HepG2 (cell line): Measurements from ENCODE around the gene LHPP. TPM values are rescaled to one million over a fixed set of nuclear protein-coding genes. Genes with fewer than 3 reads are reported as not detected.

ENCODE experiments used
- ATAC-seq: fragments of 200-7000 bp; cut with Tn5 transposase; 3 replicates; pipeline ENCODE4 v1.9.1; 2020; ENCODE audit warnings: mild to moderate bottlenecking, moderate library complexity
- BruUV-seq: library from RNA; stranded (reverse); fragments of 400-500 nt; replicated peaks from 2 replicates; lab custom pipeline; 2021; lab: Mats Ljungman, UMichigan
- CTCF ChIA-PET: fragments of 300-600 bp; formaldehyde crosslinking; extraction: SDS; loops from one replicate; lab custom pipeline; 2021; ENCODE audit warnings: low total read pairs, inconsistent platforms, low intra/inter-chr PET ratio; lab: Yijun Ruan, JAX
- POLR2A ChIA-PET: fragments of 350-600 bp; sonication (Branson Sonifier 250); formaldehyde crosslinking; loops from one replicate; lab custom pipeline; 2020; ENCODE audit warnings: antibody characterized with exemption, inconsistent platforms; lab: Yijun Ruan, JAX
- DNase-seq: peaks from one replicate; pipeline ENCODE4 v3.0.0-alpha.2; 2015; ENCODE audit warnings: low spot score
- FAIRE-seq: peaks from 3 replicates; lab custom pipeline; 2011; peaks lifted over from hg19 to GRCh38; lab: Jason Lieb, UNC
- H2AFZ ChIP-seq: one replicate; pipeline ENCODE4 v1.6.1; 2011; ENCODE audit warnings: low read length, inconsistent platforms
- H3K27ac ChIP-seq: fragments of 300-600 bp; 3 replicates; pipeline ENCODE4 v1.8.0; 2011; ENCODE audit warnings: mixed run types, mild to moderate bottlenecking, mixed read lengths, low read length, inconsistent platforms; ENCODE audit not compliant: insufficient read depth; ENCODE audit errors: extremely low read length
- H3K27me3 ChIP-seq, 2 experiments: fragments of 200-600 bp in 1 of 2; 2 replicates in 1 of 2; 3 replicates in 1 of 2; pipeline versions ENCODE4 v1.6.0 to v1.8.0; 2011; ENCODE audit warnings: low read length in 2 of 2, mild to moderate bottlenecking in 2 of 2, moderate library complexity in 2 of 2, inconsistent platforms in 1 of 2; ENCODE audit not compliant: insufficient read depth in 2 of 2, control insufficient read depth in 1 of 2
- H3K36me3 ChIP-seq, 2 experiments: fragments of 200-600 bp in 1 of 2; replicated peaks in 1 of 2; 2 replicates in 1 of 2; 3 replicates in 1 of 2; pipeline versions ENCODE4 v1.5.1 to v1.8.0; 2011; ENCODE audit warnings: low read length in 2 of 2, inconsistent platforms in 1 of 2; ENCODE audit not compliant: insufficient read depth in 2 of 2, control insufficient read depth in 1 of 2
- H3K4me1 ChIP-seq: 2 replicates; pipeline ENCODE4 v1.5.1; 2012; ENCODE audit warnings: low read length, inconsistent platforms; ENCODE audit not compliant: insufficient read depth
- H3K4me2 ChIP-seq: 2 replicates; pipeline ENCODE4 v1.6.0; 2011; ENCODE audit warnings: low read depth, low read length, inconsistent platforms
- H3K4me3 ChIP-seq, 3 experiments: fragments of 200-600 bp in 1 of 3; sonication (generic), shearing (Covaris generic) in 1 of 3; replicated peaks in 1 of 3; 2 replicates each; pipeline ENCODE4 v1.5.1; 2011 to 2016; ENCODE audit warnings: low read length in 3 of 3, inconsistent platforms in 2 of 3, low read depth in 2 of 3, mild to moderate bottlenecking in 2 of 3, control low read depth in 1 of 3, mixed read lengths in 1 of 3; ENCODE audit not compliant: insufficient read depth in 1 of 3
- H3K79me2 ChIP-seq: one replicate; pipeline ENCODE4 v1.6.1; 2011; ENCODE audit warnings: low read length, inconsistent platforms; ENCODE audit not compliant: insufficient read depth
- H3K9ac ChIP-seq: 2 replicates; pipeline ENCODE4 v1.6.0; 2011; ENCODE audit warnings: mild to moderate bottlenecking, low read depth, low read length, inconsistent platforms; ENCODE audit not compliant: insufficient read depth
- H3K9me3 ChIP-seq: 2 replicates; pipeline ENCODE4 v1.5.1; 2012; ENCODE audit warnings: mild to moderate bottlenecking, low read length
- H4K20me1 ChIP-seq: 2 replicates; pipeline ENCODE4 v1.6.0; 2011; ENCODE audit warnings: inconsistent platforms, mild to moderate bottlenecking, low read length, moderate library complexity; ENCODE audit not compliant: insufficient read depth
- ARHGAP35 ChIP-seq: sonication (generic); formaldehyde crosslinking; IDR thresholded peaks from 2 replicates; pipeline ENCODE4 v1.9.0; 2022; ENCODE audit warnings: mild to moderate bottlenecking, inconsistent platforms, moderate library complexity, missing genetic modification reagents, borderline replicate concordance
- CERS6 ChIP-seq: sonication (generic); formaldehyde crosslinking; IDR thresholded peaks from 2 replicates; pipeline ENCODE4 v1.5.0; 2020; ENCODE audit warnings: missing genetic modification reagents
- DMTF1 ChIP-seq: sonication (generic); formaldehyde crosslinking; IDR thresholded peaks from 2 replicates; pipeline ENCODE4 v1.4.0; 2020; ENCODE audit warnings: mild to moderate bottlenecking, missing genetic modification reagents
- KLF12 ChIP-seq: sonication (generic); formaldehyde crosslinking; IDR thresholded peaks from 2 replicates; pipeline ENCODE4 v1.4.0; 2020; ENCODE audit warnings: missing genetic modification reagents, borderline replicate concordance
- SALL2 ChIP-seq: sonication (generic); formaldehyde crosslinking; IDR thresholded peaks from 2 replicates; pipeline ENCODE4 v1.8.1; 2023; ENCODE audit warnings: mild to moderate bottlenecking, missing genetic modification reagents, inconsistent platforms
- ZNF180 ChIP-seq: sonication (generic); formaldehyde crosslinking; IDR thresholded peaks from 2 replicates; pipeline ENCODE4 v1.4.0; 2020; ENCODE audit warnings: low read depth, missing genetic modification reagents, borderline replicate concordance
- ZNF441 ChIP-seq: sonication (generic); formaldehyde crosslinking; IDR thresholded peaks from 2 replicates; pipeline ENCODE4 v1.7.0; 2021; ENCODE audit warnings: missing genetic modification reagents, borderline replicate concordance
- ZNF446 ChIP-seq: sonication (generic); formaldehyde crosslinking; IDR thresholded peaks from 2 replicates; pipeline ENCODE4 v1.5.0; 2020; ENCODE audit warnings: mild to moderate bottlenecking, missing genetic modification reagents
- ZNF547 ChIP-seq: sonication (generic); formaldehyde crosslinking; IDR thresholded peaks from 2 replicates; pipeline ENCODE4 v1.5.1; 2020; ENCODE audit warnings: mild to moderate bottlenecking, missing genetic modification reagents
- ZNF605 ChIP-seq: sonication (generic); formaldehyde crosslinking; IDR thresholded peaks from 2 replicates; pipeline ENCODE4 v1.8.0; 2022; ENCODE audit warnings: mild to moderate bottlenecking, missing genetic modification reagents
- WGBS: methylation state at CpG from one replicate; pipeline ENCODE4 v1.1.6; 2017; ENCODE audit warnings: low lambda C conversion rate; 5-methylcytosine and 5-hydroxymethylcytosine counted together
- in situ Hi-C: cut with HindIII; loops from 2 replicates; pipeline ENCODE4 v1.10.0; 2017; ENCODE audit warnings: low pct_unique_long_range_greater_than_20kb; ENCODE audit not compliant: extremely low pct_ligation_motif_present
- intact Hi-C: fragments of 100-400 bp; cut with micrococcal nuclease; formaldehyde crosslinking; loops from one replicate; pipeline ENCODE4 v1.10.0; 2022; ENCODE audit not compliant: unreplicated experiment
- polyA plus RNA-seq, 8 experiments: library from polyadenylated mRNA; depleted of rRNA in 3 of 8; stranded (reverse) in 7 of 8; unstranded in 1 of 8; fragments of >200 nt; fragmentation: Illumina TruSeq in 4 of 8; extraction: Trizol in 4 of 8; gene quantifications; 2 replicates each; pipeline versions ENCODE4 v1.2.1 to v1.2.3, GENCODE V29; 2011 to 2016; ENCODE audit warnings: low read depth in 4 of 8, missing spikeins in 1 of 8, mixed read lengths in 1 of 8; ENCODE audit not compliant: insufficient read depth in 1 of 8
- total RNA-seq, 5 experiments: library from RNA; depleted of rRNA; stranded (reverse); fragments of >200 nt; fragmentation: Illumina TruSeq; extraction: Trizol; gene quantifications; 2 replicates each; pipeline ENCODE4 v1.2.3, GENCODE V29; 2016; ENCODE audit warnings: low read depth in 1 of 5
- TF ChIP-seq, protein P1 (sequence below): sonication (generic); formaldehyde crosslinking; IDR thresholded peaks from 2 replicates; pipeline ENCODE4 v1.4.0; 2020; ENCODE audit warnings: missing genetic modification reagents
- TF ChIP-seq, protein P2 (sequence below): sonication (generic); formaldehyde crosslinking; IDR thresholded peaks from 2 replicates; pipeline ENCODE4 v1.9.0; 2021; ENCODE audit warnings: missing genetic modification reagents, borderline replicate concordance
- TF ChIP-seq, protein P3 (sequence below): sonication (generic); formaldehyde crosslinking; IDR thresholded peaks from 2 replicates; pipeline ENCODE4 v1.4.0; 2020; ENCODE audit warnings: low read depth, mild to moderate bottlenecking, missing genetic modification reagents

LHPP gene
- total and polyA plus RNA-seq, 2 of the 13 experiments (the other 11 are each of a cell fraction or from before 2014, with no cell fraction given), result 5.2 to 13.1 TPM

DNA sequence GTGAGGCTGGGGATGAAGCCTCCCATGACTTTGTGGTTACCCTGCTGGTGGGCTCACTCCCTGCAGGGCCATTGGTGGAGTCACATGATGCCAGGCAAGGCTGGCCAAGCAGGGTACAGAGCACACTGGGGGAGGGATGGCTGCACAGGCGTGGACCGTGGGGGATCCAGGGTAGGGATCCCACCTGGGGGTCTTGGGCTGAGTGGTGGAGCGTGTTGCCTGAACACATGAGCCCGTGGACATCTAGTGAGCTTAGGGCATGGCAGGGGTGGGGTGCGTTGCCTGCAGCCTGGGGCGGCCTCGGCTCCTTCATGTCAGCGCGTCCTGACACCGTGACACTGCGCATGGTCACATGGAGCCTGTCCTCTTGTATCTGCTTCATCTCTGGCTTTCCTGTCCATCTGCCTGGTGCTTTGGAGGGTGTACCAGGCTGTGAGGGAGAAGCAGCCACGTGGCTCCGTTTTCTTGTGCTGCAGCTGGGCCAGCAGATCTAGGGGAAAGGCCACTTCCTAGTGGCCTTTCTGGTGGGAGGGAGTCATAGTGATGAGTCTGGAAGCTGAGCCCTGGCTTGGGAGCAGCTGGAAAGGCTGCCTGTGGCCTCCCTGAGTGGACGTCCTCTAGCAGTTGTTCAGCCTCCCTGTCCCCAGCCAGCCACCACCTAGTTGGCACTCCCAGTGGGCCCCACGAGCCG is 96.2 kb downstream of the LHPP start:
- no peak overlapping the region for H3K4me2 ChIP-seq
- TF ChIP-seq, protein P1, sequence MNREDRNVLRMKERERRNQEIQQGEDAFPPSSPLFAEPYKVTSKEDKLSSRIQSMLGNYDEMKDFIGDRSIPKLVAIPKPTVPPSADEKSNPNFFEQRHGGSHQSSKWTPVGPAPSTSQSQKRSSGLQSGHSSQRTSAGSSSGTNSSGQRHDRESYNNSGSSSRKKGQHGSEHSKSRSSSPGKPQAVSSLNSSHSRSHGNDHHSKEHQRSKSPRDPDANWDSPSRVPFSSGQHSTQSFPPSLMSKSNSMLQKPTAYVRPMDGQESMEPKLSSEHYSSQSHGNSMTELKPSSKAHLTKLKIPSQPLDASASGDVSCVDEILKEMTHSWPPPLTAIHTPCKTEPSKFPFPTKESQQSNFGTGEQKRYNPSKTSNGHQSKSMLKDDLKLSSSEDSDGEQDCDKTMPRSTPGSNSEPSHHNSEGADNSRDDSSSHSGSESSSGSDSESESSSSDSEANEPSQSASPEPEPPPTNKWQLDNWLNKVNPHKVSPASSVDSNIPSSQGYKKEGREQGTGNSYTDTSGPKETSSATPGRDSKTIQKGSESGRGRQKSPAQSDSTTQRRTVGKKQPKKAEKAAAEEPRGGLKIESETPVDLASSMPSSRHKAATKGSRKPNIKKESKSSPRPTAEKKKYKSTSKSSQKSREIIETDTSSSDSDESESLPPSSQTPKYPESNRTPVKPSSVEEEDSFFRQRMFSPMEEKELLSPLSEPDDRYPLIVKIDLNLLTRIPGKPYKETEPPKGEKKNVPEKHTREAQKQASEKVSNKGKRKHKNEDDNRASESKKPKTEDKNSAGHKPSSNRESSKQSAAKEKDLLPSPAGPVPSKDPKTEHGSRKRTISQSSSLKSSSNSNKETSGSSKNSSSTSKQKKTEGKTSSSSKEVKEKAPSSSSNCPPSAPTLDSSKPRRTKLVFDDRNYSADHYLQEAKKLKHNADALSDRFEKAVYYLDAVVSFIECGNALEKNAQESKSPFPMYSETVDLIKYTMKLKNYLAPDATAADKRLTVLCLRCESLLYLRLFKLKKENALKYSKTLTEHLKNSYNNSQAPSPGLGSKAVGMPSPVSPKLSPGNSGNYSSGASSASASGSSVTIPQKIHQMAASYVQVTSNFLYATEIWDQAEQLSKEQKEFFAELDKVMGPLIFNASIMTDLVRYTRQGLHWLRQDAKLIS, result no peak
- TF ChIP-seq ZNF547 (CRISPR knock-in tag) (no peak), CERS6 (CRISPR knock-in tag) (no peak), SALL2 (CRISPR knock-in tag) (no peak), ZNF180 (CRISPR knock-in tag) (no peak), KLF12 (CRISPR knock-in tag) (no peak), ZNF446 (CRISPR knock-in tag) (no peak), ZNF441 (CRISPR knock-in tag) (no peak), ZNF605 (CRISPR knock-in tag) (no peak), ARHGAP35 (CRISPR knock-in tag) (no peak), DMTF1 (CRISPR knock-in tag) (no peak)
- TF ChIP-seq, protein P2, sequence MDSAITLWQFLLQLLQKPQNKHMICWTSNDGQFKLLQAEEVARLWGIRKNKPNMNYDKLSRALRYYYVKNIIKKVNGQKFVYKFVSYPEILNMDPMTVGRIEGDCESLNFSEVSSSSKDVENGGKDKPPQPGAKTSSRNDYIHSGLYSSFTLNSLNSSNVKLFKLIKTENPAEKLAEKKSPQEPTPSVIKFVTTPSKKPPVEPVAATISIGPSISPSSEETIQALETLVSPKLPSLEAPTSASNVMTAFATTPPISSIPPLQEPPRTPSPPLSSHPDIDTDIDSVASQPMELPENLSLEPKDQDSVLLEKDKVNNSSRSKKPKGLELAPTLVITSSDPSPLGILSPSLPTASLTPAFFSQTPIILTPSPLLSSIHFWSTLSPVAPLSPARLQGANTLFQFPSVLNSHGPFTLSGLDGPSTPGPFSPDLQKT (CRISPR knock-in tag), result no peak
- TF ChIP-seq, protein P3, sequence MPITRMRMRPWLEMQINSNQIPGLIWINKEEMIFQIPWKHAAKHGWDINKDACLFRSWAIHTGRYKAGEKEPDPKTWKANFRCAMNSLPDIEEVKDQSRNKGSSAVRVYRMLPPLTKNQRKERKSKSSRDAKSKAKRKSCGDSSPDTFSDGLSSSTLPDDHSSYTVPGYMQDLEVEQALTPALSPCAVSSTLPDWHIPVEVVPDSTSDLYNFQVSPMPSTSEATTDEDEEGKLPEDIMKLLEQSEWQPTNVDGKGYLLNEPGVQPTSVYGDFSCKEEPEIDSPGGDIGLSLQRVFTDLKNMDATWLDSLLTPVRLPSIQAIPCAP (CRISPR knock-in tag), result no peak
- DNase-seq (no peak), ATAC-seq (no peak), FAIRE-seq (no peak)
- ChIA-PET POLR2A (no interaction called here), CTCF (no interaction called here)
- BruUV-seq, result no TSS peak
- no peak overlapping the region for H3K27ac ChIP-seq
- no peaks in the 10 kb centered on the region for H3K9me3 ChIP-seq
- H3K9ac ChIP-seq, result no peak overlapping the region
- no peaks in the 10 kb centered on the region for H3K79me2 ChIP-seq
- H2AFZ ChIP-seq, result no peak overlapping the region
- no peak overlapping the region for H3K4me3 ChIP-seq
- no peaks in the 10 kb centered on the region for H4K20me1 ChIP-seq
- H3K4me1 ChIP-seq, result peaks cover 22% of the 10 kb centered on the region
- H3K27me3 ChIP-seq, result no peaks in the 10 kb centered on the region
- intact Hi-C loops, result no loop called here
- in situ Hi-C loops, result no loop called here
- H3K36me3 ChIP-seq, result no peaks in the 10 kb centered on the region
- 70% methylated on average over 2 of the region's 16 CpGs for WGBS
